ENCODE data around the gene HLA-A.
"Not testable (repeated sequence)": the region's sequence is repeated elsewhere in the genome, so short reads cannot be mapped to it uniquely, and the experiment has no call there.

Gene HLA-A

GRCh38 chr6:29963697-29964096 lies 21.4 kb downstream of the HLA-A start:
- not testable (repeated sequence) for DNase-seq

- no peak for DNase-seq
These were observed 22.2 kb downstream of the HLA-A start for GRCh38 chr6:29964518-29964886.

- DNase-seq: peak; percentile 75
These were observed 22.7 kb downstream of the HLA-A start for GRCh38 chr6:29964887-29965562.

GRCh38 chr6:29965563-29965872 lies 23.2 kb downstream of the HLA-A start:
- DNase-seq: no peak

- no peak for DNase-seq
These were observed 23.7 kb downstream of the HLA-A start for GRCh38 chr6:29965873-29966601.

- DNase-seq: no peak
These were observed 25.2 kb downstream of the HLA-A start for GRCh38 chr6:29967379-29968010.

GRCh38 chr6:29968130-29968529 lies 25.8 kb downstream of the HLA-A start:
- no peak for DNase-seq

GRCh38 chr6:29968905-29969304 lies 26.6 kb downstream of the HLA-A start:
- no peak for DNase-seq

- DNase-seq: no peak
These were observed 28.4 kb downstream of the HLA-A start for GRCh38 chr6:29970711-29971110.

- no peak for DNase-seq
These were observed 32.7 kb downstream of the HLA-A start for GRCh38 chr6:29974901-29975560.

- no peak for DNase-seq
These were observed 33.2 kb downstream of the HLA-A start for GRCh38 chr6:29975561-29975907.

GRCh38 chr6:29976253-29976587 lies 33.9 kb downstream of the HLA-A start:
- no peak for DNase-seq

GRCh38 chr6:29976588-29977424 lies 34.5 kb downstream of the HLA-A start:
- DNase-seq: peak; percentile 67

GRCh38 chr6:29977425-29977727 lies 35.0 kb downstream of the HLA-A start:
- no peak for DNase-seq

- DNase-seq: not testable (repeated sequence)
These were observed 37.7 kb downstream of the HLA-A start for GRCh38 chr6:29980013-29980412.

- no peak for DNase-seq
These were observed 38.2 kb downstream of the HLA-A start for GRCh38 chr6:29980511-29980910.

- DNase-seq: no peak
These were observed 39.0 kb downstream of the HLA-A start for GRCh38 chr6:29981211-29981812.

GRCh38 chr6:29982097-29982496 lies 39.8 kb downstream of the HLA-A start:
- DNase-seq: no peak

GRCh38 chr6:29984232-29984631 lies 41.9 kb downstream of the HLA-A start:
- DNase-seq: no peak

- DNase-seq: no peak
These were observed 42.7 kb downstream of the HLA-A start for GRCh38 chr6:29984992-29985391.

GRCh38 chr6:29986179-29986781 lies 43.9 kb downstream of the HLA-A start:
- no peak for DNase-seq

GRCh38 chr6:29989211-29989610 lies 46.9 kb downstream of the HLA-A start:
- DNase-seq: no peak
